IPS DF 4.7 (cell line): ENCODE results near the gene PLXNC1.
A peak's percentile ranks its signal among the peaks of the same experiment; 100 is the strongest.

Experiments used
- DNase-seq: peaks from one replicate; pipeline ENCODE4 v3.0.0-alpha.2; 2013; ENCODE audit warnings: low spot score; ENCODE audit errors: extremely low read depth

The PLXNC1 gene

DNA sequence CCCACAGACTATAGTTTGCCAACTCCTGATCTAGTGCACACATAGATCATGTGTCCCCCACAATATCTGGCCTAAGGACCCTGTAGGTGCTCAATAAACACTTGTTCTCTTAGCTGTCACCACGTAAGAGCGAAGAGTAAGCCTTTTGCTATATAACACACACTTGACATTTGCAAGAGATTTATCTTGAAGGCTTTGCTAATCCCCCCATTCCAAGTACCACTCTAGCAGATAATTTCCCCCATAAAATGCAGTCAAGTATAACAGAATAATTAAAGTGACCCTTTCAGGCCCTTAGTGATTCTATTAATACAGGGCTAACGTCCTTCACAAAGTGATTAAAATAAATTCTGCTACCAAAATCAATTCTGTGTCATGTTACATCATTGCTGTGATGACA lies 87.5 kb downstream of the PLXNC1 start:
- no peak for DNase-seq

DNA sequence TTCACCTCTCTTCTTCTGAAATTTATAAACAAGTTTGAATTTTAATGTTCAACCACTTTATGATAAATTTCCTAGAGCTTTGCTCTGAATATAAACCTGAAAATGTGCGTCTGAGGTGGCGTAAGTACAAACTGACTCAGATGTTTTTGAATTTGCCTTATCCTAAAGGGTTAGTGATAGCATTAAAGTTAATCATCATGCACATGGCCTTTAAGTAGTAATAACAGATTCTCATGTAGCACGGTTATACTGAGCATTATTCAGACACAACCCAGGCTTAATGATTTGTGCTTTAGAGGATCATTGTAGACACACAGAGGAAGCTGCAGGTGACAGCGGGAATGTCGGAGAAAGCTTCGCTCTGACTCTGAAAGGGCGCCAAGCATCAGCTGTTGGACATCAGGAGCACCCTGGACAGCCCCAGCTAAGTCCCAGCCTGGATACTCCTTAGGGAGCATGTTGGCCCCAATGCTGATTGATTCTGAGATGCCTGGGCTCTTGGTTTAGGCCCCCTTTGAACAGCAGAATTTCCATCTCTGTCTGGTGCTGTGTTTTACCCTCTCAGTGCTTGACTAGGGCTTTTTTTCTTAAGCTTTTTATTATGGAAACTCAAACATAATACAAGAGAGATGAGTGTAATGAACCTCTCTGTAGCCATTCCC lies 91.1 kb downstream of the PLXNC1 start:
- DNase-seq = no peak

DNA sequence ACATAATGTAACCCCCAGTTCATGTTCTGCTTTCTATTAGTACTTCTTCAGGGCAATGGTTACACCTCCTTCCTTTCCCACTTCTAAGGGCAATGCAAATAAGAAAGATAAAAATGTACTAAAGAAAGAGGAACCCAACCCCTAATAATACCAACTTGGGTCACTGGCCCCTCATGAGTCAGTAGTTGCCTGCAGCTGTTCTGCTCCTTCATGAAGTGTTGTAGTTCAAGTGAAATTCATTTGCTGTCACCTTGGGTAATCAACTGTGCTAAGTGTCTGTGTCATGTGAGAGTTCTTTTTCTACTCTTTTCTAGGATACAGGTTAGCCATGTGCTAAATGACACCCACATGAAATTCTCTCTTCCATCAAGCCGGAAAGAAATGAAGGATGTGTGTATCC lies 91.8 kb downstream of the PLXNC1 start:
- DNase-seq = no peak

DNA sequence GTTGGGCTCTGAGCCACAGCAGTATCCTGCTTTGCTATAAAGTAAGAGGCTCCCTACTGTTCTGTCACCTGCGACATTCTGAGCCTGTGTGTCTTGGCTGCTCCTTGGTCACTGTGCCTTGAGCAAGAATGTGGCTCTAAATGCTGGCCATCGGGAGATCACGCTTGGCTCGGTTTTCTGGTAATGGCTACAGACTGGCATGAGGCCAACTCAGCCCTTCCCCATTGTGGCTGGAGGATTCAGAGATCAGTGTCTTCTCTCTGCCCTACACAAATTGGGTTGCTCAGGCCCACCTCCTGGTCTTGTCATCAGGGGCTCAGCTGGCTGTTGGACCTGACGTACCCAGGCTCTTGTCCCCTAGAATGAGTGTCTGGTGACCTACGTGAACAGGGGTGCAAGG lies 94.5 kb downstream of the PLXNC1 start:
- no peak for DNase-seq

DNA sequence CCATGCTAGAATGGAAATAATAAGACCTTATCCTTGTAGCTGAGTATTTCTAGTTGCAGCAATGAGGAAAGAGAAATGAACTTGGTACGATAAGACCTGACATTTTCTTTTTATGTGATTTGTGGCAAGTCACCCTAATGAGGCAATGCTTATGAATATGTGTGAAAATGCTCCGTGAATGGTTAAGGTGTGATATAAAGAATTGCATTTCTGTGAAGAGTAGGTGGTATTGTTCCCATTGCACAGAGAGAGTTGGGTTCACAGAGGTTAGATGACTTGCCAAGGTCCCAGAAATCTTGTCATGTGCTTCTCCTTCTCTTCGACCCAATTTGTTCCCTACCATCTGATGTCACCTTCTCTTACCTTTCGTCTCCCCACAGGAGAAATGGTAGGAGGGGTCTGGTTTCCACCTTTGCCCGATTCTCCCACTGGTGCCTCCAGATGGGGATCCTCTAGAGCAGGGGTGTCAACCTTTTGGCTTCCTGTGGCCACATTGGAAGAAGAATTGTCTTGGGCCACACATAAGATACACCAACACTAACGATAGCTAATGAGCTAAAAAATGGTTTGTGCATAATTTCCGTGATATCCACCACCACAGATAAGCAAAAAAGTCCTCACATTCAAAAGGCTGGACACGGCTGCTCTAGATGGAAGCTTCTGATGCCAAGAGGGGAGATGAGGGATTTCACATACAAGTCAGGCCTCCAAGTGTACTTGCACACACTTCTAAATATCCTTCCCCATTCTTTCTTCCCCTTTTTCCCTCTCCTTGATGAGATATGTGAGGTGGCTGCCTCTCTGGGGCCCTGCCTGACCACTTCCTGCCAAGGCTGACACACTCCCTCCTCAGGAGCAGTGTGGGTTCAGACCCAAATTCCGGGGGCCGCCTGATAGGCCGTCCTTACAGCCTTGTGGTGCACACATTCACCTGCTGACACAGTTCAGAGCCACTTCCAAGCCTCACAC lies 96.1 kb downstream of the PLXNC1 start:
- DNase-seq = no peak

DNA sequence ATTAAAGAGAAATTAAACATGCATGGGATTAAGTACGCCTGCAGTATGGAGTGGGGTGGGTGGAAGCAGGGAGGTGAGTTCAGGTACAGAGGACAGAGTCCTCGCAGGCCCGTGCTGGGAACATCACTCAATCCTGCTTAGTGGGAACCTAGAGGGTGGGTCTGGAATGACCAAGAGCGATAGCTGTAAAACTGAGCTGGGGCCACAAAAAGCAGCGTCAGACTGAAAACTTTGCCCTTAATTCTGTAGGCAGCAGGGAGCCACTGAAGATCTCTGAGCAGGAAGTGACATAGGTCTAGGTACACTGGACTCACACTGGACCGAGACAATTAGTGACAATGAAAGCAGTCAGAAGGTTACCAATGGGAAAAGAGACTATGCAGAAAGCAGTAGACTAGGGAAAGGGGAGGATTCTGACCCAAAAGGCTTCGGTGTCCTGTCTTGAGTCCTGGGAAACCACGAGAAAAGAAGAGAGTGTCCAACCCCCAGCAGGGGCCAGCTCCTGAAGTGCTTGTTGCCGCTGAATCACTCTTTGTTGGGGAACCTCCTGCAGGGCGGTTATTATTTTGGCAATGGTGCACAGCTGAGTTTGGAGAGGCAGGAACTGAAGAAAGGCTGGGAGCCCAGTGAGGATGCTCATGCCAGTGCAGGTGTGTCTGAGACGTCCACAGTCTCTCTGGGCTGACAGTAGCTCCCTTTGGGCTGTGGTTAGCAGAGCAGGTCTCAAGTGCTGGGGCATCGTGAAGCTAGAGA lies 97.4 kb downstream of the PLXNC1 start:
- no peak for DNase-seq

DNA sequence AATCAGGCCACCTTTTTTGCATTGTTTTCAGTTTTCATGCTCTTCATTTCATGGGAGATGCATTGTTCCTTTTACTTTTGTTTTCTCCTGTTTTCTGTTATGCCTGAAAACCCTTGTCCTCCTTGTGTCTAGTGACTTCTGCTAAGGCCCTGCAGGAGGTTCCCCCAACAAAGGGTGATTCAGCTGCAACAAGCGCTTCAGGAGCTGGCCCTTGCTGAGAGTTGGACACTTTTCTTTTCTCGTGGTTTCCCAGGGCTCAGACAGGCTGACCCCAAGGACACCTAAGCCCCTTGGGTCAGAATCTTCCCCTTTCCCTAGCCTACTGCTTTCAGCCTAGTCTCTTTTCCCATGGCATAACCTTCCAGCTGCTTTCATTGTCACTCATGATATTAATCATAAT lies 98.9 kb downstream of the PLXNC1 start:
- DNase-seq = no peak

DNA sequence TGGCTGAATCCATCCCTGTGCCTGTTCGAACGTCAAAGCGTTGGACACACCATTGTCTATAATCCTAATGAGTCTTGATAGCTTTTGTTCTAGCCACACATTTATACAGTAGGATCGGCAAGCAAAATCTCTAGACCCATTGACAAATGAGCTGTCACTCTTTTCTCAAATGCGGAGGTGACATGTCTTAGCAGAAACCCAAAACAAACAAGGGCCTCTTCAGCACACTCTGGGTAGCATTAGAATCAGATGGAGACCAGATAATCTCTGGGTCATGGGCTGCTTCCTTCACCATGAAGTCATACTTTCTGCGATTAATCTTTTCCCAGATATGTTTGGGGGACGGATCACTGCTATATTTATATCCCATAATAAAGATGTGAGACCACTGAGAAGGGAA lies 100.2 kb downstream of the PLXNC1 start:
- DNase-seq = no peak

DNA sequence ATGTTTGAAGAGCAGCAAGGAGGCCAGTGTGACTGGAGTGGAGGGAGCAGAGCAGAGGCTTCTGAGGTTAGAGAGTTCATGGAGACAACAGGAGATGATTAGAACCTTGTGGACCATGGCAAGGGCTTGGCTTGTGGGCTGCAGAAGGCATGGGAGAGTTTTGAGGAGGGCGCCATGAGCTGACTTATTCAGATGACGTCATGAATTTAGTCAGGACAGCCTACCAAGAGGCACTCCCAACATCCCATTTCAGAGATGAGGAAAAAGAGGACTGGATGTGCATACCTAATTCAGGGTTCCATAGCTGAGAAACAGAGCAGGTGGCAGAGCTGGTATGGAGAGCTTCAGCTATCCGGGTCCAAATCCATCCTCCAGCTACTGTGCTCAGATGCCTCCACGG lies 101.8 kb downstream of the PLXNC1 start:
- no peak for DNase-seq

DNA sequence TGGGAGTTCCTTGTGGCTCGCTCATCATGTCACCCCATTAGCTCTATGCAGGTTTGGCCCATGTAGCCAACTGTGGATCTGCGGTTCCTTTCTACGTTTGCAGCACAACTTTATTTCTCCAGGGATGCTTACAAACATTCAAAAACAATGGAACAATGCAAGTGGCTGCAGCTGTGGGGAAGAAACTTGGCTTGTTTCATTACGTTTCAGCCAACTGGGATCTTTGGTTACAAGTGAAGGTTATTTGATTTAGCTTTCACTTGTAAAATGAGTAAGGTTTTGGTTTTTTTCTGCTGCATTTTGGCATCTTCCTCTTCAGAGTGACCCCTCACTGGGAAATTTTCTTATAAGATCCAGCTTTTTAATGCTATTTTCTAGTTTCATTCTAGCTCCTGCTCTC lies 105.9 kb downstream of the PLXNC1 start:
- no peak for DNase-seq

DNA sequence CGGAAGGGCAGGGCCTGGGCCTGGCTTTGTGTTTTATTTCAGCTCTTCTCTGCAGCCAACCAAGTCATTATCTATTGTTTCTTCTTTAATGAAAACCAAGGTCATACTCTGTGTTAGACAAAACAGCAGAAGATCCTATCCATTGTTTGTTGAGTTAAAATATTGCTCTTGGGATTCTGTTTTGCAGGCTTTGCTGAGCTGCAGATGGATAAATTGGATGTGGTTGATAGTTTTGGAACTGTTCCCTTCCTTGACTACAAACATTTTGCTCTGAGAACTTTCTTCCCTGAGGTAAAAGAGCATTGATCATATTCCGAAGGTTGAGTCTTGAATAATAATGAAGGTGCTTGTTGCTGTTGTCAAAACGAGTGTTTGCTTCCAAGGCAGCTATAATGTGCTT lies 106.6 kb downstream of the PLXNC1 start:
- no peak for DNase-seq

DNA sequence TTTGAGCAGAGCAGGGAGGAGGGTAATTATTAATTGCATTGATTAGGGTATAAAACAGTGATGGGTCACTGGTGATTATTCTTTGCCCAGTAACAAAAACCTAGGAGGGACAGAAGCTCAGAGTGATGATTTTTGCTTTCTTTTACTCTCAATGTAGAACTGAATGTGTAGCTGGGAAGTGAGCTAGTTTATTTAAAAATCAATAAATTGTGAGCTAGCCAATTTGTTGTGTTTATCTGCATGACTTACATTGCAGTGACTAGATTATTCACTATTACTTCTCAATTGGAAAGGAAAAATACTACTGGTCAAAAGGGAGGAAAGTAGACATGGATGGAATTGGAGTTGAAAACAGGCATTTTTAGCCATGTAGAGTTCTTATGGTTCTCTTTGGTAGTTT lies 107.1 kb downstream of the PLXNC1 start:
- no peak for DNase-seq

DNA sequence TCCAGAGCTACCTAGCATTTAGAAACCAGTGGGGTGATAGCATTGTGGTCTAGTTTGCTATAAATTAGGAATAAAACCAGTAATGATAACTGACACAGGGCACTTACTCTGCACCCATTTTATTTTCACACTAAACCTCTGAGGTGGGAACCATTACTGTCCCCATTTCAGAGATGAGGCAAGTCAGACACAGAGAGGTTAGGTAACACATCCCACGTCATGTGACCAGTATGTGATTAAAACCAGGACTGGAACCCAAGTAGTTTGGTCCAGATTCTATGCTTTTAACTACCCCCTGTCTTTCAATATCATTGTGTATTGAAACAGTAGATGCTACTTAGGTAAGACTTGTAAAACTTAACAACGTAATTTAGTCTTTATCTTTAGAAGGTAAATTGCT lies 110.2 kb downstream of the PLXNC1 start:
- DNase-seq = no peak

DNA sequence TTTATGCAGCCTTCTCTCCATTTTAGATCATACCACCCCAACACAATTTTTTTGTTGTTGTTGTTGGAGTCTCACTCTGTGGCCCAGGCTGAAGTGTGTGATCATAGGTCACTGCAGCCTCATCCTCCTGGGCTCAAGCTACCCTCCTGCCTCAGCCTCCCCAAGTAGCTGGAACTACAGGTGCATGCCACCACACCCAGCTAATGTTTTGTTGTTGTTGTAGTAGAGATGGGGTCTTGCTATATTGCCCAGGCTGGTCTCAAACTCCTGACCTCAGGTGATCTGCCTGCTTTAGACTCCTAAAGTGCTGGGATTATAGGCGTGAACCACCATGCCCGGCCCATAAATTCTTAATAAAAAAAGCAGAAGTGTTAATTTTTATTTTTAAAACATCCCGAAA lies 111.6 kb downstream of the PLXNC1 start:
- no peak for DNase-seq

DNA sequence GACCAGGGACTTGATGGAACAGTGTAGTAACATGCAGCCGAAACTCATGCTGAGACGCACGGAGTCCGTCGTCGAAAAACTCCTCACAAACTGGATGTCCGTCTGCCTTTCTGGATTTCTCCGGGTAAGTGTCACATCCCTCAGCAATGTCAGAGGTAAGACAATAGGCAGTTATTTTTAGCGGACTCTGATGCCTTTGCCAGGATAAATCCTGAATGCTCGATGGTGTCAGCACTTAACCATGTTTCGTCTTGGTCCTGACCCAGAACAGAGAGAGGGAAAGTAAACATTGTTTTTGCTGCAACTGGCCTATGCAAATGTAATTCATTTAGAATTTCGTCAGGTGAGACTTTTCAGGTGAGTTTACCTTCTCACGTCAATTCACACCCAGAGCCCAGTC lies 112.3 kb downstream of the PLXNC1 start:
- DNase-seq = peak; percentile 28

DNA sequence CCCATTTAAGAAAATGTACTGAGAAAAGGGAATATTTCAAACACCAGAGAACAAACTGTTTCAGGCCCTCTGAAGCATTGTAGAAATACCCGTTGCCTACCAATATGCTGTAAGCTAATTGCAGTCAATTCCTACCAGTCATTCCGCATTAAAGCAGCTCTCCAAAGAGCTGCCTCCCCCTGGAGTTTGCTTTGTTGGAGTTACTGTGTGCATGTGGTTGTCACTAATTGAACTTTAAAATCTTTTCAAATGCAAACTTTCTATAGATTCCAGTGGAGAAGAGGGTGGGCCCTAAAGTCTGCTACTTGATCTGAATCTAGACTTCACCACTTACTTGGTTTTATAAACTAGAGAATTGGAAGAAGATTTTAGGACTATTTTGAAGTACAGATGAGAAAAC lies 112.7 kb downstream of the PLXNC1 start:
- DNase-seq = peak; percentile 46

DNA sequence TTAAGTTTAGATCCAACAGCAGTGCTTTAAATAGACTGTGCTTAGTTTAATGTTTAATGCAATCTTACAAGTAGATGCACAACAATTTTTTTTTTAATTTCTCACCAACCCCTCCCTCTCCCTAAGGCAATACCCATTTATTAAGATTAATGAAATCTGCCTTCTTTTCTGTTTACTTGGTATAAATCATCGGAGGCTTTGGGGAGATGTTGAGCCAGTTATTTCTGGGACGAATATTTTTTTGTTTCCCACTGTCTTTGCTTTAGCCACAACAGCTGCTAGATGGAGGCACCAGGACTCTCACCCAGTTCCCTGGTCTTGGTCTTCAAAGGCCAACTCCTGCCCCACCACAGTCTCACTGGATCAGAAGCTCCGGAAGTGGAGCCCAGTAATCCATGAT lies 113.4 kb downstream of the PLXNC1 start:
- DNase-seq = no peak

DNA sequence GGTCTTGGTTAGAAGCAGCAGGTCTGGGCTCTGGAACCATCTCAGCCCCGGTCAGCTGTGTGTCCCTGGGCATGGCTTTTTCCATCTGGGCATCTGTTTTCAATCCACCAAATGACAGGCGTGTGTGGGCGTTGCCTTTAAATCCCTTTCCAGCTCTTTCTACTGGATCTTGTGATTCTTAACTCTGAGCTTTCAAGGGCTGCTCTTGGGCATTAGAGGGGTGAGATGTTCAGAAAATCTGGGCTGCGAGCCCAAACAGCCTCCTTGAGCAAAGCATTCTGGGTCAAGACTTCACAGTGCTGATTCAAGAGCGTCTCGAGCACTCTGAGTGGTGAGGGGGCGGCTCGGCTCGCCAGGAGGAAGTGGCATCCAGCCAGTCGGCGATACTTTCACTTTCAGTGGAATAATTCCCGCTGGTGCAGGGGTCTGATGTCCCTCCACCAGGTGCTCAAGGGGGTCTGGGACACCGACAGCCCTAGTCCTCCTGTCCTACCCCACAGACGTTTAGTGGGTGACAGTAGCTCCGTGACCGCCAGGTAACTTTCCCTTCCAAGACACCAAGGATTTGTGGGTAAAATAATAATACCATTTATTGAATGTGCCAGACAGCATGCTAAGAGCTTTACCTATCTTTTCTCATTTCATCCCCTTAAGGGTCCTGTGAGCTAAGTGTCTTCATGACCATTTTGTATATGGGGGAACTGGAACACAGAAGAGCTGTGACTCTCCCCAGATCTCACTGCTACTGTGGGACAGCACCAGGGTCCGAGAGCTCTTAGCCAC lies 114.0 kb downstream of the PLXNC1 start:
- DNase-seq = no peak

DNA sequence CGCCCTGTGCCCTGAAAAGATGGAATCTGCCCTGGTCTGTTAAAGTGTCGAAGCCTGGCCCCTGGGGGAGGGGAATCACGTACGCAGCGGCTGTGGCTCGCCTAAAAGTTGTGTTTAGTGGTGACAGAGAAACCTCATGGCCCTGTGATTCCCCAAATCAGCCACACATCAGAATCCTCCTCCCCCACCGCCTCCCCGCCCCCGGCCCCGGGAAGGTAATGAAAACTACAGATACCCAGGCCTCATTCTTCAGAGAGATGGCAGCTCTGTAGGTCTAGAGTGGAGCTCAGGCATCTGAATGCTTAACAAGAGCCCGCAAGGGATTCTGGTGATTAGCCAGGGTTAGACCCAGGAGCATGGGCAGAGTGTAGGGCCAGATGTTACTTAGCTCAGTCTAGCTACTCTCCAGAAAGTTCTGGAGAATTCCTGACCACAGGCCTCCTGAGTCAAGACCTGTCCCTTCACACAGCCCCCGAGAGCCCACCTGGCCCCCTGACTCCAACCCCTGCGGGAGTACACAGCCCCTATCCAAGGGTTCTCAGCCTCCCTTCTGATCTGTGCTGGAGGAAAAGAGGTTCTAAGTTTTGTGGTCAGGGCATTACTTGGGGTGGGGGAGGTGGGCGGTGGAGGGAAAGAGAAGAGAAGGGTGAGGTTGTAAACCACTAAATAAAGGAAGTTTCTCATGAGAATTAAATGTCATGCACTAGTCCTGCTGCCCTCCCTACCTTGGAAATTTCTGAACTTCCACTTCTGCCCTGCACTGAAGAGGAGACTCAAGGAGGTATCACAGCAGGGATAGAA lies 114.8 kb downstream of the PLXNC1 start:
- no peak for DNase-seq

DNA sequence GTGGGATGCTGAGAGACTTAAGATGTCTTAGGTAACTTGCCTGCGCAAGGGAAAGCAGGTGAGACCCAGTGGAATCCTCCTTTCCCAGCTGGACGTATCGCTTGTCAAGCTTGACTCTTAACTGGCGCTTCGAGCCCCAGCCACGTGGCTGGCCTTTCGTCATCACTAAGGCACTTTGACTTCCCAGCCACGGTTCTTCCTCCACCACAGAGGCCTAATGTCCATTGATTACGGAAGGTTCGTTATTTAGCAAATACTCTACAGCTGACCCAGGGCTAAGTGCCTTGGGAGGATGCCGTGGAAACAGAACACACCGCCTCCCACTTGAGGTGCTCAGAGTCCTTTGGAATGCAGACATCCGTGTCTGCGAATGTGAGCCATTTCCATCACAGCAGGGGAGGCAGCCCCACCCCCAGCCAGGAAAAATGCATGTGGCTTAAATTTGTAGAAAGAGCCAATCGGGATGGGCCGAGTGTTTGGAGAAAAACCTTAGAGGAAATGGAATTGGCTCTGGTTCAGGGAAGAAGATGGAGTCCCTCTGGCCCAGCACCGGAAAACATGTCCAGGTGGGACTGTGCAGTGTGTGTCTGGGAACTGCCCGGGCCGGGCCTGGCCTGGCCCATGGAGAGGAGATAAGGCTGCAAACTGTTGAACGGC lies 115.7 kb downstream of the PLXNC1 start:
- DNase-seq = peak; percentile 80
